HEK293 (cell line): Measurements from ENCODE around the gene PDE1C.
A peak's percentile ranks its signal among the peaks of the same experiment; 100 is the strongest.

Experiments
- CTCF ChIA-PET: fragments of 350-600 bp; formaldehyde crosslinking; extraction: SDS; loops from one replicate; lab custom pipeline; 2021; ENCODE audit warnings: antibody characterized with exemption; lab: Yijun Ruan, JAX
- POLR2A ChIA-PET: fragments of 300-600 bp; formaldehyde crosslinking; extraction: SDS; loops from one replicate; lab custom pipeline; 2020; ENCODE audit warnings: antibody characterized with exemption, inconsistent platforms; lab: Yijun Ruan, JAX
- H3K27ac ChIP-seq: fragments of 200-500 bp; sonication (Bioruptor generic); 2 replicates; pipeline ENCODE4 v1.5.1; 2014; ENCODE audit warnings: low read depth, low read length, control low read depth, inconsistent platforms; ENCODE audit errors: extremely low read depth
- H3K36me3 ChIP-seq, 2 experiments: fragments of 200-500 bp in 1 of 2; sonication (Bioruptor generic) in 1 of 2; 1 replicate in 1 of 2; 2 replicates in 1 of 2; pipeline ENCODE4 v1.5.1; 2014 to 2017; ENCODE audit warnings: inconsistent platforms in 2 of 2, low read length in 2 of 2; ENCODE audit not compliant: control insufficient read depth in 2 of 2, insufficient read depth in 1 of 2
- H3K4me1 ChIP-seq: fragments of 200-500 bp; sonication (Bioruptor generic); 2 replicates; pipeline ENCODE4 v1.5.1; 2014; ENCODE audit warnings: mild to moderate bottlenecking, low read length, inconsistent platforms; ENCODE audit not compliant: control insufficient read depth, insufficient read depth
- H3K4me3 ChIP-seq: 2 replicates; pipeline ENCODE4 v1.5.1; 2011; ENCODE audit warnings: low read depth, mild to moderate bottlenecking, control low read depth, low read length, moderate library complexity
- H3K9me3 ChIP-seq: fragments of 200-500 bp; sonication (Bioruptor generic); 2 replicates; pipeline ENCODE4 v1.5.1; 2014; ENCODE audit warnings: low read depth, low read length, inconsistent platforms; ENCODE audit not compliant: control insufficient read depth, insufficient read depth
- AEBP2 ChIP-seq: fragments of 450-650 bp; formaldehyde crosslinking; IDR thresholded peaks from 2 replicates; pipeline ENCODE4 v1.5.1; 2016; ENCODE audit warnings: missing biosample characterization, missing genetic modification characterization, borderline replicate concordance
- CTCF ChIP-seq: fragments of 450-650 bp; formaldehyde crosslinking; IDR thresholded peaks from 2 replicates; pipeline ENCODE4 v1.5.1; 2016; ENCODE audit warnings: missing biosample characterization, missing genetic modification characterization
- FEZF1 ChIP-seq: fragments of 450-650 bp; formaldehyde crosslinking; IDR thresholded peaks from 2 replicates; pipeline ENCODE4 v1.5.1; 2016; ENCODE audit warnings: missing biosample characterization, missing genetic modification characterization
- KLF1 ChIP-seq: fragments of 450-650 bp; formaldehyde crosslinking; IDR thresholded peaks from 2 replicates; pipeline ENCODE4 v1.5.1; 2016; ENCODE audit warnings: missing biosample characterization, missing genetic modification characterization
- KLF16 ChIP-seq: fragments of 450-650 bp; formaldehyde crosslinking; IDR thresholded peaks from 2 replicates; pipeline ENCODE4 v1.5.1; 2017; ENCODE audit warnings: missing biosample characterization, missing genetic modification characterization
- PRDM1 ChIP-seq: fragments of 450-650 bp; formaldehyde crosslinking; IDR thresholded peaks from 2 replicates; pipeline ENCODE4; 2016; ENCODE audit warnings: missing biosample characterization, missing genetic modification characterization
- PRDM10 ChIP-seq: fragments of 450-650 bp; formaldehyde crosslinking; IDR thresholded peaks from 2 replicates; pipeline ENCODE4 v1.5.1; 2016; ENCODE audit warnings: missing biosample characterization, missing genetic modification characterization
- SALL2 ChIP-seq: fragments of 450-650 bp; formaldehyde crosslinking; IDR thresholded peaks from 2 replicates; pipeline ENCODE4 v1.5.0; 2017; ENCODE audit warnings: missing biosample characterization, mild to moderate bottlenecking, missing genetic modification characterization, borderline replicate concordance
- SCRT2 ChIP-seq: fragments of 450-650 bp; formaldehyde crosslinking; IDR thresholded peaks from 2 replicates; pipeline ENCODE4 v1.5.1; 2016; ENCODE audit warnings: missing biosample characterization, missing genetic modification characterization
- SP7 ChIP-seq: fragments of 450-650 bp; formaldehyde crosslinking; IDR thresholded peaks from 2 replicates; pipeline ENCODE4 v1.5.1; 2016; ENCODE audit warnings: missing biosample characterization, missing genetic modification characterization
- ZBTB48 ChIP-seq: fragments of 450-650 bp; formaldehyde crosslinking; IDR thresholded peaks from 2 replicates; pipeline ENCODE4 v1.5.1; 2016; ENCODE audit warnings: missing biosample characterization, missing genetic modification characterization
- ZIC2 ChIP-seq: fragments of 450-650 bp; formaldehyde crosslinking; IDR thresholded peaks from 2 replicates; pipeline ENCODE4 v1.5.1; 2016; ENCODE audit warnings: missing biosample characterization, missing genetic modification characterization
- ZNF174 ChIP-seq: fragments of 450-650 bp; formaldehyde crosslinking; IDR thresholded peaks from 2 replicates; pipeline ENCODE4 v1.5.0; 2017; ENCODE audit warnings: missing biosample characterization, mild to moderate bottlenecking, missing genetic modification characterization
- ZNF223 ChIP-seq: fragments of 450-650 bp; formaldehyde crosslinking; IDR thresholded peaks from 2 replicates; pipeline ENCODE4 v1.5.1; 2016; ENCODE audit warnings: missing biosample characterization, missing genetic modification characterization
- ZNF248 ChIP-seq: fragments of 450-650 bp; formaldehyde crosslinking; IDR thresholded peaks from 2 replicates; pipeline ENCODE4 v1.5.1; 2017; ENCODE audit warnings: missing biosample characterization, missing genetic modification characterization
- ZNF366 ChIP-seq: fragments of 450-650 bp; formaldehyde crosslinking; conservative IDR thresholded peaks from 2 replicates; pipeline ENCODE4 v1.5.1; 2016; ENCODE audit warnings: missing biosample characterization, missing genetic modification characterization
- ZNF426 ChIP-seq: fragments of 450-650 bp; formaldehyde crosslinking; IDR thresholded peaks from 2 replicates; pipeline ENCODE4 v1.5.1; 2017; ENCODE audit warnings: missing biosample characterization, missing genetic modification characterization, mild to moderate bottlenecking, inconsistent platforms, moderate library complexity
- ZNF488 ChIP-seq: fragments of 450-650 bp; formaldehyde crosslinking; IDR thresholded peaks from 2 replicates; pipeline ENCODE4 v1.5.1; 2016; ENCODE audit warnings: missing biosample characterization, missing genetic modification characterization
- ZNF548 ChIP-seq: fragments of 450-650 bp; formaldehyde crosslinking; IDR thresholded peaks from 2 replicates; pipeline ENCODE4 v1.5.1; 2016; ENCODE audit warnings: missing biosample characterization, missing genetic modification characterization
- ZNF580 ChIP-seq: fragments of 450-650 bp; formaldehyde crosslinking; IDR thresholded peaks from 2 replicates; pipeline ENCODE4 v1.5.1; 2016; ENCODE audit warnings: missing biosample characterization, missing genetic modification characterization
- ZNF624 ChIP-seq: fragments of 450-650 bp; formaldehyde crosslinking; IDR thresholded peaks from 2 replicates; pipeline ENCODE4 v1.5.1; 2017; ENCODE audit warnings: missing biosample characterization, missing genetic modification characterization
- ZNF654 ChIP-seq: fragments of 450-650 bp; formaldehyde crosslinking; IDR thresholded peaks from 2 replicates; pipeline ENCODE4 v1.5.1; 2016; ENCODE audit warnings: low read depth, missing biosample characterization, missing genetic modification characterization
- ZNF707 ChIP-seq: fragments of 450-650 bp; formaldehyde crosslinking; IDR thresholded peaks from 2 replicates; pipeline ENCODE4 v1.5.1; 2016; ENCODE audit warnings: missing biosample characterization, missing genetic modification characterization
- ZNF777 ChIP-seq: fragments of 450-650 bp; formaldehyde crosslinking; IDR thresholded peaks from 2 replicates; pipeline ENCODE4 v1.5.1; 2017; ENCODE audit warnings: missing biosample characterization, missing genetic modification characterization, borderline replicate concordance
- ZNF791 ChIP-seq: fragments of 450-650 bp; formaldehyde crosslinking; IDR thresholded peaks from 2 replicates; pipeline ENCODE4 v1.5.1; 2016; ENCODE audit warnings: missing biosample characterization, missing genetic modification characterization
- ZNF843 ChIP-seq: fragments of 450-650 bp; formaldehyde crosslinking; IDR thresholded peaks from 2 replicates; pipeline ENCODE4 v1.5.1; 2016; ENCODE audit warnings: missing biosample characterization, missing genetic modification characterization

The PDE1C gene

GRCh38 chr7:31744294-31744874 lies 325.8 kb downstream of the PDE1C start (continued):
- TF ChIP-seq ZNF707 (tag by site-specific recombination) (no peak), ZNF174 (no peak), SP7 (no peak), SCRT2 (tag by site-specific recombination) (peak; percentile 94)

- H3K9me3 ChIP-seq, result no peaks in the 10 kb centered on the region
- H3K27ac ChIP-seq, result no peak overlapping the region
- no peak overlapping the region for H3K4me3 ChIP-seq
- no peaks in the 10 kb centered on the region for H3K36me3 ChIP-seq
- POLR2A ChIA-PET, result no interaction called here
- CTCF ChIA-PET, result interaction anchor here (0.5 to 1.4 kb wide), 2 partner anchors 14 to 468 kb away, joined by 3 read pairs; no protein-coding TSS in a partner anchor
- TF ChIP-seq ZBTB48 (tag by site-specific recombination) (no peak), ZNF580 (tag by site-specific recombination) (no peak), ZNF548 (tag by site-specific recombination) (no peak), ZNF223 (tag by site-specific recombination) (no peak), ZNF366 (tag by site-specific recombination) (no peak), FEZF1 (tag by site-specific recombination) (no peak), ZNF248 (tag by site-specific recombination) (no peak), PRDM1 (tag by site-specific recombination) (no peak), ZNF426 (no peak), ZNF488 (tag by site-specific recombination) (no peak), AEBP2 (tag by site-specific recombination) (no peak), KLF1 (tag by site-specific recombination) (no peak), ZNF791 (tag by site-specific recombination) (no peak), SALL2 (no peak), ZNF843 (tag by site-specific recombination) (no peak), ZNF624 (tag by site-specific recombination) (no peak), ZNF777 (tag by site-specific recombination) (no peak)
- H3K4me1 ChIP-seq, result no peaks in the 10 kb centered on the region
These were observed 328.4 kb downstream of the PDE1C start for GRCh38 chr7:31741852-31742251.

GRCh38 chr7:31735991-31736982 lies 333.9 kb downstream of the PDE1C start:
- Histone ChIP-seq H3K4me3 (no peak overlapping the region), H3K4me1 (no peaks in the 10 kb centered on the region), H3K9me3 (no peaks in the 10 kb centered on the region), H3K36me3 (no peaks in the 10 kb centered on the region), H3K27ac (no peak overlapping the region)
- CTCF ChIA-PET, result interaction anchor here (0.6 to 1.6 kb wide), 14 partner anchors 45 to 608 kb away, joined by 3 to 11 read pairs (median 4); no protein-coding TSS in a partner anchor
- POLR2A ChIA-PET, result no interaction called here
- TF ChIP-seq PRDM10 (tag by site-specific recombination) (peak; percentile 89), ZNF654 (peak; percentile 79), KLF16 (tag by site-specific recombination) (no peak), CTCF (peak; percentile 53; the same call in 1 of the 2 replicates), ZIC2 (tag by site-specific recombination) (no peak)
